H1 (cell line): ENCODE results near the gene NUDT1. TPM values are rescaled to one million over a fixed set of nuclear protein-coding genes. Genes with fewer than 3 reads are reported as not detected.

ENCODE experiments used
- CTCF ChIA-PET: fragments of 300-600 bp; sonication (Branson Sonifier 250); formaldehyde crosslinking; loops from one replicate; lab custom pipeline; 2021; ENCODE audit not compliant: partially characterized antibody; lab: Charles Lee
- POLR2A ChIA-PET: fragments of 300-600 bp; sonication (Branson Sonifier 250); formaldehyde crosslinking; loops from one replicate; lab custom pipeline; 2021; ENCODE audit warnings: inconsistent platforms; ENCODE audit not compliant: partially characterized antibody; lab: Charles Lee
- DNase-seq, 2 experiments: peaks; one replicate each; pipeline versions ENCODE4 v3.0.0 to v3.0.0-alpha.2; 2010 to 2022; ENCODE audit warnings: low spot score in 2 of 2, low read depth in 1 of 2, mixed read lengths in 1 of 2
- FAIRE-seq: peaks from 2 replicates; lab custom pipeline; 2011; peaks lifted over from hg19 to GRCh38; lab: Jason Lieb, UNC
- H2AFZ ChIP-seq: 2 replicates; pipeline ENCODE4 v1.8.1; 2012; ENCODE audit warnings: low read length, inconsistent platforms
- H2AK5ac ChIP-seq: 2 replicates; pipeline ENCODE4 v1.6.1; 2013; ENCODE audit warnings: low read depth, low read length
- H2BK120ac ChIP-seq: replicated peaks from 2 replicates; pipeline ENCODE3; 2013; ENCODE audit warnings: low read depth, low read length, inconsistent platforms
- H2BK12ac ChIP-seq: 2 replicates; pipeline ENCODE4 v1.6.1; 2013; ENCODE audit warnings: low read depth, low read length
- H2BK15ac ChIP-seq: 2 replicates; pipeline ENCODE4 v1.6.1; 2013; ENCODE audit warnings: low read length
- H2BK20ac ChIP-seq: 2 replicates; pipeline ENCODE4 v1.6.1; 2013; ENCODE audit warnings: low read length
- H2BK5ac ChIP-seq: 2 replicates; pipeline ENCODE4 v1.6.1; 2013; ENCODE audit warnings: low read depth, low read length
- H3K14ac ChIP-seq: 2 replicates; pipeline ENCODE4 v1.6.1; 2013; ENCODE audit warnings: inconsistent platforms; ENCODE audit not compliant: insufficient read length
- H3K18ac ChIP-seq: 2 replicates; pipeline ENCODE4 v1.6.1; 2013; ENCODE audit warnings: low read length; ENCODE audit errors: extremely low read depth
- H3K23ac ChIP-seq: 2 replicates; pipeline ENCODE4 v1.6.1; 2013; ENCODE audit warnings: inconsistent platforms; ENCODE audit not compliant: insufficient read length
- H3K23me2 ChIP-seq: 2 replicates; pipeline ENCODE4 v1.6.1; 2013; ENCODE audit warnings: low read depth, low read length
- H3K27ac ChIP-seq: 2 replicates; pipeline ENCODE4 v1.6.1; 2011; ENCODE audit warnings: low read depth, low read length, inconsistent platforms
- H3K27me3 ChIP-seq, 4 experiments: replicated peaks in 1 of 4; 1 replicate in 1 of 4; 2 replicates in 3 of 4; pipeline versions ENCODE4 v1.6.1 to v1.8.1; 2011 to 2013; ENCODE audit warnings: low read length in 3 of 4, mild to moderate bottlenecking in 3 of 4, inconsistent platforms in 2 of 4, mixed read lengths in 2 of 4, moderate library complexity in 1 of 4; ENCODE audit not compliant: control insufficient read depth in 3 of 4, insufficient read depth in 3 of 4; ENCODE audit errors: extremely low read depth in 1 of 4
- H3K36me3 ChIP-seq, 4 experiments: 2 replicates each; pipeline versions ENCODE4 v1.6.1 to v1.8.1; 2011 to 2013; ENCODE audit warnings: mild to moderate bottlenecking in 4 of 4, low read length in 3 of 4, moderate library complexity in 2 of 4, control low read depth in 1 of 4, inconsistent platforms in 1 of 4; ENCODE audit not compliant: insufficient read depth in 4 of 4, control insufficient read depth in 2 of 4
- H3K4ac ChIP-seq: replicated peaks from 2 replicates; pipeline ENCODE3; 2013; ENCODE audit warnings: low read length, low read depth, mixed read lengths, inconsistent platforms; ENCODE audit not compliant: insufficient read length
- H3K4me1 ChIP-seq, 4 experiments: replicated peaks in 1 of 4; 1 replicate in 1 of 4; 2 replicates in 3 of 4; pipeline versions ENCODE4 v1.6.1 to v1.8.1; 2011 to 2013; ENCODE audit warnings: low read length in 3 of 4, inconsistent platforms in 2 of 4, mixed read lengths in 1 of 4; ENCODE audit not compliant: insufficient read depth in 4 of 4, control insufficient read depth in 3 of 4
- H3K4me2 ChIP-seq, 2 experiments: 2 replicates each; pipeline versions ENCODE4 v1.6.1 to v1.8.1; 2011 to 2013; ENCODE audit warnings: low read depth in 2 of 2, low read length in 2 of 2, control low read depth in 1 of 2, inconsistent platforms in 1 of 2, mild to moderate bottlenecking in 1 of 2; ENCODE audit not compliant: insufficient read depth in 1 of 2
- H3K4me3 ChIP-seq, 4 experiments: fragments of 200-600, 300-600 bp in 1 of 4; sonication (generic), shearing (Covaris generic), sonication (Bioruptor Twin) in 1 of 4; 2 replicates each; pipeline versions ENCODE4 v1.5.1 to v1.8.1; 2011 to 2016; ENCODE audit warnings: low read length in 4 of 4, low read depth in 3 of 4, control low read depth in 2 of 4, inconsistent platforms in 2 of 4, mild to moderate bottlenecking in 2 of 4, mixed read lengths in 1 of 4, moderate library complexity in 1 of 4; ENCODE audit not compliant: insufficient read depth in 2 of 4; ENCODE audit errors: extremely low read depth in 1 of 4
- H3K56ac ChIP-seq: replicated peaks from 2 replicates; pipeline ENCODE3; 2013; ENCODE audit warnings: low read depth, mild to moderate bottlenecking, mixed read lengths, low read length, inconsistent platforms; ENCODE audit not compliant: insufficient read length
- H3K79me1 ChIP-seq: 2 replicates; pipeline ENCODE4 v1.6.1; 2013; ENCODE audit warnings: low read depth, low read length, control low read depth
- H3K79me2 ChIP-seq, 2 experiments: 2 replicates each; pipeline versions ENCODE4 v1.6.1 to v1.8.1; 2012 to 2013; ENCODE audit warnings: low read length in 2 of 2, mild to moderate bottlenecking in 2 of 2, inconsistent platforms in 1 of 2; ENCODE audit not compliant: insufficient read depth in 2 of 2, control insufficient read depth in 1 of 2
- H3K9ac ChIP-seq, 4 experiments: replicated peaks in 1 of 4; 1 replicate in 1 of 4; 2 replicates in 3 of 4; pipeline versions ENCODE4 v1.6.1 to v1.8.1; 2011 to 2013; ENCODE audit warnings: low read depth in 3 of 4, low read length in 3 of 4, control low read depth in 2 of 4, mild to moderate bottlenecking in 2 of 4, moderate library complexity in 2 of 4, inconsistent platforms in 1 of 4; ENCODE audit errors: extremely low read depth in 1 of 4
- H3K9me3 ChIP-seq, 2 experiments: 2 replicates each; pipeline versions ENCODE4 v1.6.1 to v1.8.1; 2012 to 2013; ENCODE audit warnings: mild to moderate bottlenecking in 2 of 2, moderate library complexity in 2 of 2, control low read depth in 1 of 2, inconsistent platforms in 1 of 2, low read depth in 1 of 2, low read length in 1 of 2, mixed read lengths in 1 of 2; ENCODE audit not compliant: insufficient read depth in 2 of 2
- H4K20me1 ChIP-seq, 2 experiments: replicated peaks in 1 of 2; 2 replicates each; pipeline versions ENCODE3 to v1.8.1; 2011 to 2013; ENCODE audit warnings: inconsistent platforms in 2 of 2, low read length in 2 of 2, mild to moderate bottlenecking in 1 of 2; ENCODE audit not compliant: insufficient read depth in 2 of 2, control insufficient read depth in 1 of 2
- H4K5ac ChIP-seq: 2 replicates; pipeline ENCODE4 v1.6.1; 2013; ENCODE audit warnings: low read length, low read depth, mixed read lengths, inconsistent platforms; ENCODE audit not compliant: insufficient read length
- H4K8ac ChIP-seq: 2 replicates; pipeline ENCODE4 v1.8.0; 2013; ENCODE audit warnings: mild to moderate bottlenecking, moderate library complexity, low read length, inconsistent platforms; ENCODE audit not compliant: insufficient read depth; ENCODE audit errors: extremely low read depth
- H4K91ac ChIP-seq: replicated peaks from 2 replicates; pipeline ENCODE3; 2013; ENCODE audit warnings: low read length, mixed read lengths, inconsistent platforms; ENCODE audit not compliant: insufficient read length
- BACH1 ChIP-seq: IDR thresholded peaks from 2 replicates; pipeline ENCODE4 v1.6.1; 2012; ENCODE audit warnings: low read length, improper control_type of control experiment
- CHD1 ChIP-seq: IDR thresholded peaks from 2 replicates; pipeline ENCODE4 v1.6.1; 2012; ENCODE audit warnings: low read depth, low read length, improper control_type of control experiment
- CREB1 ChIP-seq: IDR thresholded peaks from 2 replicates; pipeline ENCODE4 v1.6.1; 2012; ENCODE audit warnings: inconsistent platforms
- EP300 ChIP-seq, 2 experiments: IDR thresholded peaks; 1 replicate in 1 of 2; 2 replicates in 1 of 2; pipeline ENCODE4 v1.6.1; 2011 to 2012; ENCODE audit warnings: low read depth in 2 of 2, low read length in 2 of 2, mild to moderate bottlenecking in 2 of 2, borderline replicate concordance in 1 of 2, inconsistent platforms in 1 of 2, moderate library complexity in 1 of 2
- EZH2 ChIP-seq: fragments of 200-600 bp; sonication (generic); IDR thresholded peaks from 2 replicates; pipeline ENCODE4 v1.7.1; 2012; ENCODE audit warnings: low read depth, mild to moderate bottlenecking, moderate library complexity, low read length, inconsistent platforms; ENCODE audit not compliant: severe bottlenecking
- JUND ChIP-seq: IDR thresholded peaks from 2 replicates; pipeline ENCODE4 v1.6.1; 2011; ENCODE audit warnings: mild to moderate bottlenecking, improper control_type of control experiment, low read length
- KDM1A ChIP-seq: fragments of 200-600, 300-600 bp; sonication (generic); IDR thresholded peaks from 2 replicates; pipeline ENCODE4 v1.7.1; 2016; ENCODE audit warnings: mild to moderate bottlenecking, low read length, borderline replicate concordance
- MAX ChIP-seq: IDR thresholded peaks from 2 replicates; pipeline ENCODE4 v1.6.1; 2012; ENCODE audit warnings: inconsistent platforms
- NRF1 ChIP-seq: IDR thresholded peaks from 2 replicates; pipeline ENCODE4 v1.6.1; 2011; ENCODE audit warnings: mild to moderate bottlenecking, low read depth, low read length, improper control_type of control experiment
- SIX5 ChIP-seq: IDR thresholded peaks from 2 replicates; pipeline ENCODE4 v1.6.1; 2011; ENCODE audit warnings: mild to moderate bottlenecking, low read depth, low read length
- TAF1 ChIP-seq: IDR thresholded peaks from 2 replicates; pipeline ENCODE4 v1.6.1; 2011; ENCODE audit warnings: mild to moderate bottlenecking, low read depth, low read length
- USF2 ChIP-seq: IDR thresholded peaks from 2 replicates; pipeline ENCODE4 v1.6.1; 2011; ENCODE audit warnings: low read length, improper control_type of control experiment
- WGBS, 2 experiments: shearing (Covaris generic) in 1 of 2; methylation state at CpG; one replicate each; pipeline versions ENCODE4 v1.1.6 to v1.1.7; 2013 to 2015; ENCODE audit warnings: low lambda C conversion rate in 2 of 2, mixed read lengths in 2 of 2, inconsistent platforms in 1 of 2, low coverage in 1 of 2, missing lambda C conversion rate in 1 of 2; ENCODE audit not compliant: insufficient replicate concordance in 2 of 2, insufficient coverage in 1 of 2, insufficient read length in 1 of 2; ENCODE audit errors: extremely low coverage in 1 of 2, missing lambda C conversion rate in 1 of 2; 5-methylcytosine and 5-hydroxymethylcytosine counted together
- polyA plus RNA-seq, 7 experiments: library from polyadenylated mRNA; depleted of rRNA in 3 of 7; stranded (reverse) in 5 of 7; unstranded in 2 of 7; fragments of >200 nt in 5 of 7; fragments of 200-250 nt in 2 of 7; gene quantifications; 1 replicate in 5 of 7; 2 replicates in 1 of 7; 4 replicates in 1 of 7; pipeline versions ENCODE4 v1.2.1 to v1.2.3, GENCODE V29; 2011 to 2013; ENCODE audit warnings: missing spikeins in 2 of 7, mixed read lengths in 2 of 7
- total RNA-seq: library from RNA; stranded (reverse); fragmentation: NEBNext Ultra II Directional; extraction: Animal tissue kit (Norgen Biotek cat#: 25700); gene quantifications from 2 replicates; pipeline ENCODE4 v1.2.1, GENCODE V29; 2021

NUDT1 gene
- total and polyA plus RNA-seq, 2 of the 8 experiments (the other 6 are each of a cell fraction or from before 2014, with no cell fraction given) = 76.1 to 89.5 TPM

GRCh38 chr7:2269991-2270460 is 28.0 kb downstream of the NUDT1 start:
- Histone ChIP-seq H2BK15ac (no peak overlapping the region), H4K8ac (no peak overlapping the region; the same call in 1 of the 2 replicates), H3K36me3 (peaks cover 0 to 9% (median 4%) of the 10 kb centered on the region in 4 experiments; a peak in 2 of 8 replicates), H2BK120ac (no peak overlapping the region), H3K4ac (peak overlapping the region; percentile 81), H3K4me2 (peak overlapping the region; percentile 43 to 52; a peak in 2 of 4 replicates), H2BK5ac (peak overlapping the region; percentile 66; the same call in 1 of the 2 replicates), H3K9ac (no peak overlapping the region), H3K56ac (no peak overlapping the region), H3K27ac (no peak overlapping the region), H3K4me1 (peaks cover 0 to 12% (median 6%) of the 10 kb centered on the region in 4 experiments; a peak in 6 of 7 replicates), H2AFZ (no peak overlapping the region), H4K91ac (peak overlapping the region; percentile 52), H3K9me3 (no peaks in the 10 kb centered on the region; a peak in 1 of 4 replicates), H3K23ac (no peak overlapping the region), H2BK20ac (no peak overlapping the region), H2BK12ac (no peak overlapping the region), H4K5ac (peak overlapping the region; percentile 29), H3K4me3 (no peak overlapping the region), H3K23me2 (no peaks in the 10 kb centered on the region), H4K20me1 (peaks cover 0 to 2% of the 10 kb centered on the region in 2 experiments), H3K79me2 (no peaks in the 10 kb centered on the region), H3K27me3 (no peaks in the 10 kb centered on the region), H3K79me1 (no peaks in the 10 kb centered on the region; the same call in 1 of the 2 replicates), H2AK5ac (no peak overlapping the region), H3K14ac (peak overlapping the region; percentile 1), H3K18ac (no peak overlapping the region)
- WGBS, 2 experiments = 80% methylated on average over 7 of the region's 10 CpGs; no CpG with 5 or more reads in 1 of the 2 experiments
- DNase-seq (no peak), FAIRE-seq (no peak)
- ChIA-PET CTCF (interaction anchor here (1.0 to 1.1 kb wide), 3 partner anchors 22 to 58 kb away, joined by 3 to 4 read pairs (median 3); partner anchors contain the start of gene MAD1L1), POLR2A (interaction anchor here (0.7 to 1.5 kb wide), 6 partner anchors 11 to 79 kb away, joined by 3 to 5 read pairs (median 4); no protein-coding TSS in a partner anchor)
- TF ChIP-seq EP300 (IDR thresholded peaks at IDR 0.05; ENCODE audit: borderline replicate concordance in 1 of 2, low read depth in 2 of 2, low read length in 2 of 2) (no peak), CHD1 (no peak), BACH1 (no peak), USF2 (no peak), JUND (no peak), MAX (no peak), NRF1 (no peak), CREB1 (no peak), KDM1A (no peak), EZH2 (no peak), SIX5 (no peak), TAF1 (no peak)
